Neural cell (in vitro differentiated cells): ENCODE data around the gene STOML3.
"Not testable (repeated sequence)": the region's sequence is repeated elsewhere in the genome, so short reads cannot be mapped to it uniquely, and the experiment has no call there.

ENCODE experiments used
- CTCF ChIP-seq: fragments of 450-650 bp; IDR thresholded peaks from 2 replicates; pipeline ENCODE4 v1.5.1; 2014; ENCODE audit warnings: antibody characterized with exemption, mild to moderate bottlenecking, moderate library complexity; ENCODE audit not compliant: poor library complexity, severe bottlenecking
- EP300 ChIP-seq: fragments of 450-650 bp; conservative IDR thresholded peaks from 2 replicates; pipeline ENCODE4 v1.6.1; 2014; ENCODE audit warnings: antibody characterized with exemption, mild to moderate bottlenecking, moderate library complexity; ENCODE audit not compliant: poor library complexity, severe bottlenecking
- EZH2 ChIP-seq: fragments of 200-600, 300-800 bp; shearing (Covaris generic), sonication (generic); IDR thresholded peaks from 2 replicates; pipeline ENCODE4 v1.6.1; 2014; ENCODE audit warnings: antibody characterized with exemption, low read length, borderline replicate concordance, mild to moderate bottlenecking; ENCODE audit not compliant: insufficient read depth, poor library complexity, severe bottlenecking
- MXI1 ChIP-seq: fragments of 450-650 bp; conservative IDR thresholded peaks from 2 replicates; pipeline ENCODE4 v1.6.1; 2014; ENCODE audit warnings: antibody characterized with exemption, mild to moderate bottlenecking; ENCODE audit not compliant: poor library complexity, severe bottlenecking
- POLR2AphosphoS5 ChIP-seq: IDR thresholded peaks from 2 replicates; pipeline ENCODE4 v1.6.1; 2012
- RAD21 ChIP-seq: fragments of 450-650 bp; conservative IDR thresholded peaks from 2 replicates; pipeline ENCODE4 v1.6.1; 2014; ENCODE audit warnings: antibody characterized with exemption, mild to moderate bottlenecking, moderate library complexity
- TAF1 ChIP-seq: IDR thresholded peaks from 2 replicates; pipeline ENCODE4 v1.6.1; 2012; ENCODE audit warnings: low read depth

- not testable (repeated sequence) for TF ChIP-seq CTCF, POLR2AphosphoS5, EP300, MXI1, RAD21, EZH2, TAF1
Measured at GRCh38 chr13:39006371-39007111, 15.9 kb upstream of the STOML3 start.
